ENCODE results near the gene PLEKHG3. TPM values are rescaled to one million over a fixed set of nuclear protein-coding genes. Genes with fewer than 3 reads are reported as not detected.
A peak's percentile ranks its signal among the peaks of the same experiment; 100 is the strongest.

The PLEKHG3 gene
- total RNA-seq, 3 donors from 2014 or later = 1.1 to 6.7 (median 3.7) TPM

GRCh38 chr14:64748521-64748920 is 44.3 kb downstream of the PLEKHG3 start:
- H3K36me3 Mint-ChIP-seq (ENCODE audit: insufficient read depth) = peaks cover 4% of the 10 kb centered on the region
- ATAC-seq (no peak), DNase-seq (no peak)
- H3K4me3 Mint-ChIP-seq = no peak overlapping the region
- H3K27me3 Mint-ChIP-seq (ENCODE audit: low read depth) = no peaks in the 10 kb centered on the region
- peaks cover 24% of the 10 kb centered on the region for H3K4me1 Mint-ChIP-seq (ENCODE audit: low read depth)
- no peaks in the 10 kb centered on the region for H3K9me3 Mint-ChIP-seq

- no peaks in the 10 kb centered on the region for H3K27me3 Mint-ChIP-seq (ENCODE audit: low read depth)
- no peaks in the 10 kb centered on the region for H3K9me3 Mint-ChIP-seq
- H3K36me3 Mint-ChIP-seq (ENCODE audit: insufficient read depth) = peaks cover 2% of the 10 kb centered on the region
- ATAC-seq (no peak), DNase-seq (no peak)
- H3K4me1 Mint-ChIP-seq (ENCODE audit: low read depth) = peaks cover 24% of the 10 kb centered on the region
- H3K4me3 Mint-ChIP-seq = no peak overlapping the region
Measured at GRCh38 chr14:64748995-64749714, 44.9 kb downstream of the PLEKHG3 start.

- no peak for DNase-seq
- Mint-ChIP-seq H3K4me3 (no peak overlapping the region), H3K27me3 (ENCODE audit: low read depth) (no peaks in the 10 kb centered on the region), H3K9me3 (no peaks in the 10 kb centered on the region), H3K4me1 (ENCODE audit: low read depth) (peaks cover 30% of the 10 kb centered on the region), H3K36me3 (ENCODE audit: insufficient read depth) (no peaks in the 10 kb centered on the region)
- ATAC-seq = no peak
Measured at GRCh38 chr14:64752909-64753308, 48.7 kb downstream of the PLEKHG3 start.

- H3K4me1 Mint-ChIP-seq (ENCODE audit: low read depth) = peaks cover 35% of the 10 kb centered on the region
Measured at GRCh38 chr14:64753374-64753773, 49.1 kb downstream of the PLEKHG3 start.

DNA sequence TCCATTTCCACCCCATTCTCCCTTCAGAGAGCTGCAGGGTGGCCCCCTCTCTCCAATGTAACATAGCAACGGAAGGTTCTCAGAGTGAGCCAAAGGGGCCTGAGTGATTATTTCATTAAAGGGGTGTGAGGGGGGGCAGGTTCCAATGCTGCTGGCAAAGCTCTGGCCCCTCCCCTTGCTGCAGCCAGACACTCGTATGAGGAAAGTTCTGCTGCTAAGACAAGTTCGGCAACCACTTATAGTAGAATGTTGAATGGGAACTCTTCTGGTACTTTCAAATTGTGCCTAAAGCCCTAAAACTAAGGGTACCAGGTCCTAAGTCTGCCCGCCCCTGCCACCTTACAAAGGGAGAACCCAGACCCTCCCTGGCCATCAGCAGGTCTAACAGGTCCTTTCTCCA is 49.8 kb downstream of the PLEKHG3 start:
- DNase-seq (no peak), ATAC-seq (no peak)
- no peaks in the 10 kb centered on the region for H3K9me3 Mint-ChIP-seq
- H3K4me1 Mint-ChIP-seq (ENCODE audit: low read depth) = peaks cover 41% of the 10 kb centered on the region
- no peaks in the 10 kb centered on the region for H3K36me3 Mint-ChIP-seq (ENCODE audit: insufficient read depth)
- no peaks in the 10 kb centered on the region for H3K27me3 Mint-ChIP-seq (ENCODE audit: low read depth)
- H3K4me3 Mint-ChIP-seq = no peak overlapping the region

More at GRCh38 chr14:64753374-64753773, 49.1 kb downstream of the PLEKHG3 start:
- Mint-ChIP-seq H3K9me3 (no peaks in the 10 kb centered on the region), H3K36me3 (ENCODE audit: insufficient read depth) (no peaks in the 10 kb centered on the region), H3K27me3 (ENCODE audit: low read depth) (no peaks in the 10 kb centered on the region), H3K4me3 (no peak overlapping the region)
- DNase-seq (no peak), ATAC-seq (no peak)

- DNase-seq (no peak), ATAC-seq (no peak)
- Mint-ChIP-seq H3K9me3 (no peaks in the 10 kb centered on the region), H3K27me3 (ENCODE audit: low read depth) (no peaks in the 10 kb centered on the region), H3K36me3 (ENCODE audit: insufficient read depth) (no peaks in the 10 kb centered on the region), H3K4me1 (ENCODE audit: low read depth) (peaks cover 47% of the 10 kb centered on the region), H3K4me3 (no peak overlapping the region)
Measured at GRCh38 chr14:64754685-64755084, 50.5 kb downstream of the PLEKHG3 start.

GRCh38 chr14:64755781-64756221 is 51.6 kb downstream of the PLEKHG3 start:
- H3K4me1 Mint-ChIP-seq (ENCODE audit: low read depth) = peaks cover 56% of the 10 kb centered on the region
- ATAC-seq (peak; percentile 84 to 89), DNase-seq (peak; percentile 56)
- no peak overlapping the region for H3K4me3 Mint-ChIP-seq
- no peaks in the 10 kb centered on the region for H3K27me3 Mint-ChIP-seq (ENCODE audit: low read depth)
- H3K9me3 Mint-ChIP-seq = no peaks in the 10 kb centered on the region
- H3K36me3 Mint-ChIP-seq (ENCODE audit: insufficient read depth) = no peaks in the 10 kb centered on the region

DNA sequence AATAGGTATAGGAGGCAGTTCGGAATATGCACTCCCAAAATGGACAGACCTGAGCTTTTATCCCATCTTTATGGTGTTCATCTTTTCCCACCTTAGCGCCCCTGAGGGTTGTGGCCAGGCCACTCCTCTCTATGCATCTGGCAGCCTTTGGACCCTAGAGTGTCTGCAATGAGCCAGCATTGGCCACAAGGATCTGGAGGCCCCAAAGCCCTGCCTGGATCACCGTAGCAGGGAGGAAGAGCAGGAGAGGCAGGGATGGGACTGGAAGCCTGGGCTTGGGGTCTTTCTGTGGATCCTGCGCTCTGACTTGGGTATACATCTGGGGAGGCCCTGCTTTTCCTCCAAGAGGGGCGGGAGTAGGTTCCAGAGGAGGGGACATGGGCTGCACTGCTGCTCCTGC is 52.5 kb downstream of the PLEKHG3 start:
- Mint-ChIP-seq H3K36me3 (ENCODE audit: insufficient read depth) (no peaks in the 10 kb centered on the region), H3K9me3 (no peaks in the 10 kb centered on the region), H3K4me1 (ENCODE audit: low read depth) (peaks cover 65% of the 10 kb centered on the region), H3K4me3 (no peak overlapping the region), H3K27me3 (ENCODE audit: low read depth) (no peaks in the 10 kb centered on the region)
- ATAC-seq (no peak), DNase-seq (no peak)

DNA sequence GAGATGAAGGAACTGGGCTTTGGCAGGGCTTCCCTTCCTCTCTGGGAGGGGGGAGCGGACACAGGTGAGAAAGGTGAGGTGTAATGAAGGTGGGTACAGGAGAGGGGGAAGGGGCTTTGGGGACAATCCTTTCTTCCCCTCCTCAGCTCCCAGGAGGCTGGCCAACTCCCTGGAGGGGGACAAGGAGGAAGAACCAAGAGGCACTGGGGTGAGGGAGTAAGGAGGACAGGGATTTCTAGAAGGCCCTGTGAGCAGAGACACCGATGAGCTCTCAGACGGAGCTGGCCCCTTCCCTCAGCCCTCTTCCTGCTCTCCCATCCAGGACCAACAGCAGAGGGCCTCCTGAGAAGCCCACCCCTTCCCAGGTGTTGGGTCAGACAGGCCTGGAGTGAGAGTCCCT is 53.4 kb downstream of the PLEKHG3 start:
- ATAC-seq = no peak
- peaks cover 73% of the 10 kb centered on the region for H3K4me1 Mint-ChIP-seq (ENCODE audit: low read depth)
- H3K4me3 Mint-ChIP-seq = no peak overlapping the region
- no peaks in the 10 kb centered on the region for H3K9me3 Mint-ChIP-seq
- DNase-seq = no peak
- H3K36me3 Mint-ChIP-seq (ENCODE audit: insufficient read depth) = no peaks in the 10 kb centered on the region
- H3K27me3 Mint-ChIP-seq (ENCODE audit: low read depth) = no peaks in the 10 kb centered on the region

- DNase-seq (no peak), ATAC-seq (no peak)
- H3K9me3 Mint-ChIP-seq = no peaks in the 10 kb centered on the region
- H3K27me3 Mint-ChIP-seq (ENCODE audit: low read depth) = no peaks in the 10 kb centered on the region
- peaks cover 78% of the 10 kb centered on the region for H3K4me1 Mint-ChIP-seq (ENCODE audit: low read depth)
- H3K36me3 Mint-ChIP-seq (ENCODE audit: insufficient read depth) = no peaks in the 10 kb centered on the region
- H3K4me3 Mint-ChIP-seq = no peak overlapping the region
Measured at GRCh38 chr14:64758025-64758521, 53.8 kb downstream of the PLEKHG3 start.

DNA sequence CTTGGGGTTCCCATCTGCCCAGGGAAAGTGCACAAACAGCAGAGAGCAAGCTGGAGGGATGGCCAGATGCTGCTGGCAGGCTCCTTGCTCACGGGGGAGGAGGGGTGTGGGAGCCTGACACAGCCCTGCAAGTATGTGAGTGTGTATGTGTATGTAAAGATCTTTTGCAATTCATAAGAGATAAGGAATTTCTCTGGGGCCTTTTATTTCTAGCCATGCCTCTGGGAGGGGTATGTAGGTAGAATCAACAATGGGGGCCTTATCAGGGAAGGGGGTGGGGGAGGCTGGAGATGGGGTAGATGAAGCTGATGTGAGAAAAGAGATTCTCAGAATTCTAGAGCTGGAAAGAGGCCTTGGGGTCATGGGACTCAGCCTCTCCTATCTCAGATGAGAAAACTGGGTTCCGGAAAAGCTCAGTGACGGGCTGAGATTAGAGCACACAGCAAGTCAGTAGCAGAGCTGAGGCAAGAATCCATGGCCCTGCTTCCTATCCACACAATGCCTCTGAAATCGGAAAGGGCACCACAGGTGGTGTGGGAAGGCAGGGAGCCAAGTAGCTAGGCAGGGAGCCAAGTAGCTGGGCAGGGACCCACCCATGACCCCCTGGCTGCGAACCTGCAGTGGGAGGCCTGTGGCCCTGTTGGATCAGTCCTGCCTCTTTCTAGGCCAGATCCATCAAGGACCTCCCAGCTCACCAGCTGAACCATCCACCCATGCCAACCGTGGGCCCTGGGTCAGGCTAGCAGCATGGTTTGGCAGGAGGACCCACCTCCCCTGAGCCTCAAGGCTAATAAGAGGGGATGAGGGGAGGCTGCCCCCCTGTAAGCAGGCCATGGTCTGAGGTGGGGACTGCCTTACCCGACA is 54.7 kb downstream of the PLEKHG3 start:
- H3K36me3 Mint-ChIP-seq (ENCODE audit: insufficient read depth) = no peaks in the 10 kb centered on the region

DNA sequence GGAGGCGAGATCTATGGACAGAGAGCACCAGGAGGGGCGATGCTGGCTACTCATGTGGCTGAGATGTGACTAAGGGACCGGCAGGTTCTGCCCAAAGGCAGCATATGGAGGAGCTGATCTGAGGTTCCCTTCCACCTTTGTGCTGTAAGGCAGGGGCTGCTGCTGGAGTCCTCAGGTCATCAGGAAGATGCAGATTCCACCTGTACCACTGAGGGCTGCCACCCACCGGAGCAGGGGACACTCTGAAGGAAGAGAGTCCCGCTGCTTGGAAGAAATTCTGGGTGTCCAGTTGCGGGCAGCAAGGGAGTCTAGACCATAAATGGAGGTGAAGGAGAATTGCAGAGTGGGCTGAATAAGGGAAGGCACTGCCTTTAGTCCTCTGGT is 55.3 kb downstream of the PLEKHG3 start:
- Mint-ChIP-seq H3K4me1 (ENCODE audit: low read depth) (peaks cover 93% of the 10 kb centered on the region), H3K4me3 (no peak overlapping the region)

More for the DNA sequence above, 54.7 kb downstream of the PLEKHG3 start:
- Mint-ChIP-seq H3K27me3 (ENCODE audit: low read depth) (no peaks in the 10 kb centered on the region), H3K4me3 (no peak overlapping the region), H3K4me1 (ENCODE audit: low read depth) (peaks cover 86% of the 10 kb centered on the region), H3K9me3 (no peaks in the 10 kb centered on the region)
- DNase-seq (no peak), ATAC-seq (no peak)

GRCh38 chr14:64760146-64760755 is 56.0 kb downstream of the PLEKHG3 start:
- no peaks in the 10 kb centered on the region for H3K36me3 Mint-ChIP-seq (ENCODE audit: insufficient read depth)
- peaks cover 89% of the 10 kb centered on the region for H3K4me1 Mint-ChIP-seq (ENCODE audit: low read depth)
- H3K4me3 Mint-ChIP-seq = no peak overlapping the region
- ATAC-seq (no peak), DNase-seq (peak; percentile 49)
- no peaks in the 10 kb centered on the region for H3K27me3 Mint-ChIP-seq (ENCODE audit: low read depth)
- no peaks in the 10 kb centered on the region for H3K9me3 Mint-ChIP-seq

More for the DNA sequence above, 55.3 kb downstream of the PLEKHG3 start:
- Mint-ChIP-seq H3K27me3 (ENCODE audit: low read depth) (no peaks in the 10 kb centered on the region), H3K9me3 (no peaks in the 10 kb centered on the region), H3K36me3 (ENCODE audit: insufficient read depth) (no peaks in the 10 kb centered on the region)
- ATAC-seq = no peak
- no peak for DNase-seq

DNA sequence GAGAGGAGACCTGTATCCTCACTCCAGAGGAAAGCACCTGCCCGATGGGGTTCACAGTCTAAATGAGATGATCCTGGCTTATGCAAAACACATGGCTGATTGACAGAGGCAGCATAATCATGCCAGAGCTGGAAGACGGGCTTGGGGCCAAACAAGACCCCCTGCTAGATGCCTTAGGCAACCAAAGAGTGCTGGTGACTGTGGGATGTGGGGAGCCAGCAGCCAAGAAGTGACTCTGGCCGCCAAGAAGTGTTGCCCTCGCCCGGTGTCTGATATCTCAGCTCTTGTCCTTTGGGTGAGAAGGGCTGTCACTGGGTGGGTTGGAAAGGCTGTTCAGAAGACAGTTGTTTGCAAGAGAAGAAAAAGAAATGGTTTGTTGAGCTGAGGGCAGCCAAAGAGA is 56.7 kb downstream of the PLEKHG3 start:
- Mint-ChIP-seq H3K36me3 (ENCODE audit: insufficient read depth) (no peaks in the 10 kb centered on the region), H3K4me1 (ENCODE audit: low read depth) (peaks cover 85% of the 10 kb centered on the region), H3K4me3 (no peak overlapping the region), H3K9me3 (no peaks in the 10 kb centered on the region), H3K27me3 (ENCODE audit: low read depth) (no peaks in the 10 kb centered on the region)
- no peak for ATAC-seq
- DNase-seq = no peak
